Measurements from ENCODE around the gene ZC3H4. TPM values are rescaled to one million over a fixed set of nuclear protein-coding genes. Genes with fewer than 3 reads are reported as not detected.

ZC3H4 gene
- total RNA-seq, 1 experiment from 2014 or later, result 8.2 TPM

DNA sequence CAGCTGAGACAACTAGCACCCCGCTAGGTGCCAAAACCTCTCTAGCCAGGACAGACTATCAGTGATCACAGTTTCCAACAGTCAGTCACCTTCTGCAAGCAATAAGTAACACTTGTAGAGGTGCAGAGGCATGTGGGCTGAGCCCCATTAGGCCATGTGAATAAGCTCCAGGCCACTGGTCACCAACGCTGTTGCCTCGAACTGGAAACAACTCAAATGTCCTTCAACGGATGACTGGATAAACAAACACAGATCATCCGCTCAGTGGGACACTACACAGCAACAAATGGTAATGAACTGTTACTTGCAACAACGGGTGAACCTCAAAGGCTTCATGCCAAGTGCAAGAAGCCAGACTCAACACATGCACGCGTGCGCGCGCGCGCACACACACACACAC lies 37.6 kb downstream of the ZC3H4 start:
- H3K27me3 ChIP-seq, result no peaks in the 10 kb centered on the region
- H3K4me3 ChIP-seq, result no peak overlapping the region
- no peak for DNase-seq
- peaks cover 84% of the 10 kb centered on the region for H3K36me3 ChIP-seq
- no peaks in the 10 kb centered on the region for H3K9me3 ChIP-seq

DNA sequence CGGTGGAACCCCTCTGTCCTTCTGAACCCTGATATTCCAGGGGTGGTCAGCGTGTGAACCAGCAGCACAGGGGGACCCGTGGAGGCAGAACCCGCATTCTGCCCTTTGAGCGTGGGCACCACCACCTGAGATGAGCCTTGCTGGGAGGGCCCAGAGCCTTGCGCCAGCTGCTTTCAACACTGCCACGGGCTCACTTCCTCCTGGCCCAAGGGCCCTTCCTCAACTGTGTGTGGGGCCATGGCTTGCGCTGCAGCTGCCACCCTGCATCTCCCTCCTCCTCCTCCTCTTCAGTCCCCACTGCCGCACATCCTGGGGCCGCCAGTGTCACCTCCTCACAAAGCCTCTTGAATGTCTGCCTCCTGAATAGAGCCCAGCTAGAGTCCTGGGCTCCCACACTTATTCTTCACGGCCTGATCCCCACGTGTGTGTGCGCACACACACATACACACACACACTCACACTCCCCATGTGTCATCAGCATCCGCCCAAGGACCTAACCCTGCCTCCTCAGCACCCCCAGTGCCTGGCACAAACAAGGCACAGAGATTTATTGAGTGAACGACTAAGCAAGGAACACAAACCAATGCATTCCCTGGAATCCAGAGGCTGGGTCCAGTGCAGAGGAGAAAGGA lies 38.3 kb downstream of the ZC3H4 start:
- no peak for DNase-seq
- Histone ChIP-seq H3K4me3 (no peak overlapping the region), H3K9me3 (no peaks in the 10 kb centered on the region), H3K27me3 (no peaks in the 10 kb centered on the region), H3K36me3 (peaks cover 85% of the 10 kb centered on the region)

DNA sequence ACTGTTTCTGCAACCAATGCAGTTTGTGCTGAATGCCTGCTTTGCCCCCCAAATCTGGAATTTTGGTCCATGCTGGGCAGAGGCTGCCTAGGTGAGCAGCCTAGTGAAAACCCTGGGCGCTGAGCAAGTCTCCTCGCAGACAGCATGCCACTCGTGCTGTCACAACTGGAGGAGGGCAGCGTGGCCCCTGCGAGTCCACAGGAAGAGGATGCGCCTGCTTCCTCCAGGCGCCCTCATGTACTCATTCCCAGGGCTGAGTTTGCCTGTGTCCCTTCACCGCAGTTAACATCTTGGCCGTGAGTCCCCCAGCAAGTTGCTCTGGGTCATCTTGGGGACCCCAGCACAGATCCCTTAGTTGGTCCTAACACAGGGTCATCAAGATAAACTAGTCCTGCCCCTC lies 39.0 kb downstream of the ZC3H4 start:
- no peaks in the 10 kb centered on the region for H3K27me3 ChIP-seq
- H3K9me3 ChIP-seq, result no peaks in the 10 kb centered on the region
- DNase-seq, result no peak
- H3K4me3 ChIP-seq, result no peak overlapping the region
- H3K36me3 ChIP-seq, result peaks cover 80% of the 10 kb centered on the region

DNA sequence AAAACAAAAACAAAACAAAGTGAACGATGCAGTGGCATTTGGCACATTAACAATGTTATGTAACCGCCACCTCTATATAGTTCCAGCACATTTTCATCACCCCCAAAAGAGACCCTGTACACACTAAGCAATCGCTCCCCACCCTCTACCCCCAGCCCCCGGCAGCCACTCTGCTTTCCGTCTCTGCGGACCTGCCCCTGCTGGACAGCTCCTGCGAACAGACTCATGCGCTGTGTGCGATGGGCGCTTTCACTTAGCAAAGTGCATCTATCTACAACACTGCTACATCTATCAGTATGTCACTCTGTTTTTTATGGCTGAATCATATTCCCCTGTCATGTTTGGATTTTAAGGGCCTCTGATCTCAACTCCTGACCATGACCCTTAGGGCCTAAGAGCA lies 40.0 kb downstream of the ZC3H4 start:
- Histone ChIP-seq H3K27me3 (no peaks in the 10 kb centered on the region), H3K4me3 (no peak overlapping the region), H3K9me3 (no peaks in the 10 kb centered on the region), H3K36me3 (peaks cover 72% of the 10 kb centered on the region)
- no peak for DNase-seq

DNA sequence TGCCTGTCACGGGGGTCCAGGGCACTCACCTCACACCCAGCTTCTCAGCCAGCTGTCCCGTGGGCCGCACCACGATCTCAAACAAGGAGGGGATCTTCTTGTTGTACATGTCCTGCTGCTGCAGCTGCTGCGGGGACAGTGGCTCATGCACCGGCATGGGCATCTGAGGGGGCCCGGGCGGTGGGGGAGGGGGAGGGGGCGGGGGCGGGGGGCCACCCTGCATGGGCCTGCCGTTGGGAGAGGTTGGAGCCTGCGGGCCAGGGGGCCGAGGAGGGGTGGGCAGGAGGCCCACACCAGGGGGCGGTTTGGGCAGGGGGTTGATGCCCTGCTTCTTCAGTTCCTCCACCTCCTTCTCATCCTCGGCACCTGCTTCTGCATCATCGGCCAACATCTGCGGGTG lies 41.3 kb downstream of the ZC3H4 start:
- Histone ChIP-seq H3K9me3 (no peaks in the 10 kb centered on the region), H3K4me3 (no peak overlapping the region), H3K27me3 (no peaks in the 10 kb centered on the region), H3K36me3 (peaks cover 66% of the 10 kb centered on the region)
- DNase-seq, result no peak

DNA sequence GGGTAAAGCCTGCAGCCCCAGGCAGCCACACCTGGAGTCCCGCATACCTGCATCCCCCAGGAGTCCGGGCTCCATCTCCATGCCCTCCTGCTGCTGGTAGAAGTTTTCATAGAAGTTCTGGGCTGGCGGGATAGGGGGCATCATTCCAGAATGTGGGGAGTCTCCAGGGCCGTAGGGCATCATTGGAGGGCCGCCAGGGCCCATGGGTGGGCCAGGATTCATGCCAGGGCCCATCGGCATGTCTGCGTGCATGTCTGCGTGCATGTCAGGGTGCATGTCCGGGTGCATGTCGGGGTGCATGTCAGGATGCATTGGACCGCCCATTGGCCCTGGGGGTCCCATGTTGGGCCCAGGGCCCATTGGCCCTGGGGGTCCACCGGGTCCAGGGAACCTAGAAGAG lies 41.8 kb downstream of the ZC3H4 start:
- H3K4me3 ChIP-seq, result no peak overlapping the region
- H3K36me3 ChIP-seq, result peaks cover 63% of the 10 kb centered on the region
- no peaks in the 10 kb centered on the region for H3K27me3 ChIP-seq
- H3K9me3 ChIP-seq, result no peaks in the 10 kb centered on the region
- no peak for DNase-seq

DNA sequence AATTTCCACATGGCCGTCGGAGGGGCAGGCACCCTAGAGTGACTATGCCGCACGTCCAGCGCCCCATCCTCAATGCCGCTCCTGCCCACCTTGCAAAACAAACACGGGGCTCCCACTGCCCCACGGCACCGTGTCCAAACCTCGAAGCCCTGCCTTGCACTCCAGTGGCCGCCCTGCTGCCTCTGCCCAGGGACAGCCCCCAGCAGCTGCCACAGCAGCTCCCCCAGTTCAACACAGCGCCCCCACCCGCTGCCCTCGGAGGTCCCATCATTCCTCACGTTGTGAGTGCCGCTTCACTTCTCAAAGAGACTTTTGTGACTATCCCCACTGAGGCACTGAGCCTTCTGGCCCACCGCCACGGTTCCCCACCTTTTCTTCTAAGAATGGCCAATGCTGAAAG lies 42.8 kb downstream of the ZC3H4 start:
- Histone ChIP-seq H3K9me3 (no peaks in the 10 kb centered on the region), H3K36me3 (peaks cover 62% of the 10 kb centered on the region), H3K27me3 (no peaks in the 10 kb centered on the region), H3K4me3 (no peak overlapping the region)
- DNase-seq, result no peak

DNA sequence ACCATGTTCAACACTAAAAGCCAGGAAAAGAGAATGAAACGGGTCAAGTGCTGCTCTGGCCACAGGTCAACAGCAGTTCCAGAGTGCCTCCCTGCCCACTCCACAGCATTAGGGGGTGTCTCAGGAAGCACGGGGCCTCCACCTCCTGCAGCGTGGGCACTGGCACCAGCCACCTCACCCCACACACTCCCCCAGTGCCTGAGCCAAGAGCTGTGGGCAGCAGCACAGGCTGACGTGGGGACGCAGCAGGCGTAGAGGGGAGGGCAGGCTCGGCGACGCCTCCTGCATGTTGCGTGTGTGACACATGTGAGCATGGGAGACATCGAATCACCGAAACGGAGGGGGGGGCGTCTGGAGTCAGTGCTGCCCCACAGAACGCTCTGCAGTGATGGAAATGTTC lies 43.8 kb downstream of the ZC3H4 start:
- Histone ChIP-seq H3K9me3 (no peaks in the 10 kb centered on the region), H3K27me3 (no peaks in the 10 kb centered on the region), H3K4me3 (no peak overlapping the region), H3K36me3 (peaks cover 62% of the 10 kb centered on the region)
- DNase-seq, result no peak

DNA sequence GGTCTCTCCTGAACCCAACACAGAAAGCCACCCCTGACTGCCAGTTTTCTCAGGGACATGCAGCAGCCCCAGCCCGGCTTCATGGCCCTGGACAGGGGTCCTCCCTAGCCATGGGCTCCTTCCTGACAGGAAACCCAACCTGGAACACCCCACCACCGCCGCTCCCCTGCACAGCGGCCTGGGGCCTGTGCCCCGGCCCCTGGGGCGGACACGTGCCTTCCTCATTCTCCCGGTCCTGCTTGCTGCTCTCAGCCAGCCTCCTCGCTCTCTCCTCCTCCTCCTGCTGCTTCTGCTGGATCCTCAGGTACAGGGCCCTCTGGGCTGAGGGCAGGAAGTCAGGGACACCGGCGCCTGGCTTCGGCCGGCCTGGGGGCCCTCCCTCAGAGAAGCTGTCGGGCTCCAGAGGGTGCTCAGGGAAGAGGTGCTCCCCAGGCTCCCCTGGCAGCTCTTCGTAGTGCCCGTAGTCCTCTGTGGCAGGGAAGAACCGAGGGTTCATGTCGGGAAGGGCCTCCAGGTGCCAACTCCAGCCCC lies 44.6 kb downstream of the ZC3H4 start:
- no peak for DNase-seq
- Histone ChIP-seq H3K4me3 (no peak overlapping the region), H3K36me3 (peaks cover 61% of the 10 kb centered on the region), H3K9me3 (no peaks in the 10 kb centered on the region), H3K27me3 (no peaks in the 10 kb centered on the region)

DNA sequence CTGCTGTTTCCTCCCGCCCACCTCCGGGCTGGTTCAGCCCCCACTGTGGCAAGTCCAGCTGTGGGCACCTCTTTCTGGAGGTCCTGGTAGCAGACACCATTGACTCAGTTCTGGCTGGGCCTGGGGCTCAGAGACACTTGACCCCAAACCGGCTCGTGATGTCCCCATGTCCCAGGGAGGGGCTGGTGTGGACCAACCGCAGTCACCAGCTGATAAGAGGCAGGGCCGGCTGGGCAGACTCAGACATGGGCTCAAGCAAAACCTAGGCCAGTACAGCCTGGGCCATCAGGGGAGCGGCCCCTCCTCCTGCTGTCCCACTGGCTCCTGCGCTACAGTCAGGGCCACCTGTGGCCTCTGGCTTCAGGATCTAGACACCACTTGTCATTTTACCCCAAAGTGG lies 45.3 kb downstream of the ZC3H4 start:
- no peaks in the 10 kb centered on the region for H3K9me3 ChIP-seq
- H3K36me3 ChIP-seq, result peaks cover 61% of the 10 kb centered on the region
- H3K4me3 ChIP-seq, result no peak overlapping the region
- no peaks in the 10 kb centered on the region for H3K27me3 ChIP-seq
- DNase-seq, result no peak

DNA sequence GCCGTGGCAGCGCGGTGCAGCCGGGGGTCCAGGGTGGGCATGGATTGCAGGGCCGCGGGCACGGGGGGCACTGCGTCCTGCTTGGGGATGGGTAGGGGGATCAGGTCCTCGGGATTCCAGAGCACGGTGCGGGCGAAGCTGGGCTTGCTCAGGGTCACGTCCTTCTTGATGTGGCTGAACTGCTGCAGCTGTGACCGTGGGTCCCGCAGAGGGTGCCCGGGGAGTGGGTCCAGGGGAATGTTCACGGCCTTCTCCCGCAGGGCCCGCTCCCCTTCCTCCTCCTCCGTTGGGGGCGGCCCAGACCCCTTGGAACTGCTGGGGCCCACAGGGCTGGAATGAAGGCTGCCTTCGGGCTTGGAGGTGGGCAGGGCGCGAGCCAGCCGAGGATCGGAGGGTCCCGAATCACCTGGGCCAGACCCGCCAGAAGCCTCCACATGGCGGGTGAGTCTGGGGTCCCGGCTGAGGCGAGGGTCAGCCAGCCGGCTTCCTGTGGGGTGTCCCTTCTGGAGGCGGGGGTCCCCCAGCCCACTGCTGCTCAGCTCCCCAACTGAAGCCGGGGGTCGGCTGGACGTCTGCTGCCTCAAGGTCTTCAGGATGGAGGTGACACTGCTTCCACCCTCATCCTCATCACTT lies 46.2 kb downstream of the ZC3H4 start:
- Histone ChIP-seq H3K27me3 (no peaks in the 10 kb centered on the region), H3K9me3 (no peaks in the 10 kb centered on the region), H3K36me3 (peaks cover 54% of the 10 kb centered on the region), H3K4me3 (no peak overlapping the region)
- DNase-seq, result no peak

DNA sequence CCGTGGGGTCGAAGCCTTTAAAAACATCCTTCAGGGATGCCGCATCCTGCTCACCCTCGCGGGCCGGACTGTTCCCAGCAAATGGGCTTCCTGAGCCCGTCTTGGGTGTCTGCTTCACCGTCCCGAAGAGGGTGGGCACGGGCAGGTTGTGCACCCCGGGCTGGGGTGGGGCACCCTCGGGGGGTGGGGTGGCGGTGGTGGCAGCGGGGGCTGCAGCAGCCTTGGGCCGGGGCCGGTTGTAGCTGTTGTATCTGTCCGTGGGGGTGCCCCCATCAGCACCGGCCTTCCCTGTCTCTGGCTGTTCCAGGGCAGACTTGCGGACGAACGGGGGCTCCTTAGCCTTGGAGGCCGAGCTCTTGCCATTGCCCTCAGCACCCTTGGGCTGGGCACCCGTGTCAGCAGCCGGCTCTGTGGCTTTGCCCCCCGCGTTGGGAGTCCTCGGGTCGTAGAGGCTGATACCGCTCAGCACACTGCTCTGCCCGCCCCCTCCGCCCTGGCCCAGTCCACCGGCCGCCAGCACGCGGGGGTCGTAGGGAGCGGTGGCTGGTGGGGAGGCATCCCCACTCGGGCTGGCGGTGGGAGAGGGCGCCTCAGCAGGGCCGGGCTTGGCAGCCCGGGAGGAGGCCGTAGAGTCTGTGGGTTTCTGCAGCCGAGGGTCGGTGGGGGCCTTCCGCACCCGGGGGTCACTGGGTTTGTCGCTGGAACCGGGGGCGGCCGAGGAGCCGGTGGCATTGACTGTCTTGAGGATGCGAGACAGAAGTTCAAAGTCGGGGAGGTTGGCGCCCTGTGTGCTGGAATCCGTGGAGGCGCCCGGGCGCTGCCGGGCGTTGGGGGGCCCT lies 47.0 kb downstream of the ZC3H4 start:
- H3K4me3 ChIP-seq, result no peak overlapping the region
- H3K9me3 ChIP-seq, result no peaks in the 10 kb centered on the region
- H3K27me3 ChIP-seq, result no peaks in the 10 kb centered on the region
- H3K36me3 ChIP-seq, result peaks cover 49% of the 10 kb centered on the region
- DNase-seq, result no peak

DNA sequence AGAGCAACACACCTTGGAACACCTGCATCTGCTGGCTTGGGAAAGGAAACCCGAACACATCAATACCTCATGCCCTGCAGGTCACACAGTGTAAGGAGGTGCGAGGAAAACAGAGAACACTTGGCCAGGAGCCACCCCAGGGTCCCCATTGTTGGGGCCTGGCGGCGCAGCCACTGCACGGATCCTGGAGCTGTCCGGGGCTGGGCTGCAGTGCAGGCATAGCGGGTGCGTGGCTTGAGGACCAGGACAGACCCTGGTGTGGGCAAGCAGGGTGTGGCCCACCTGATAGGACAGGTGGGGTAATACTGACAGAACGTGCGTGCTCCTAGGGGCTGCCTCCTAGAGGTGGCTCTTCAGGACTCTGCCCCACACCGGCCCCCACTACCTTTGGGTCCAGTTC lies 48.3 kb downstream of the ZC3H4 start:
- H3K9me3 ChIP-seq, result no peaks in the 10 kb centered on the region
- H3K36me3 ChIP-seq, result peaks cover 38% of the 10 kb centered on the region
- no peak overlapping the region for H3K4me3 ChIP-seq
- DNase-seq, result no peak
- no peaks in the 10 kb centered on the region for H3K27me3 ChIP-seq

DNA sequence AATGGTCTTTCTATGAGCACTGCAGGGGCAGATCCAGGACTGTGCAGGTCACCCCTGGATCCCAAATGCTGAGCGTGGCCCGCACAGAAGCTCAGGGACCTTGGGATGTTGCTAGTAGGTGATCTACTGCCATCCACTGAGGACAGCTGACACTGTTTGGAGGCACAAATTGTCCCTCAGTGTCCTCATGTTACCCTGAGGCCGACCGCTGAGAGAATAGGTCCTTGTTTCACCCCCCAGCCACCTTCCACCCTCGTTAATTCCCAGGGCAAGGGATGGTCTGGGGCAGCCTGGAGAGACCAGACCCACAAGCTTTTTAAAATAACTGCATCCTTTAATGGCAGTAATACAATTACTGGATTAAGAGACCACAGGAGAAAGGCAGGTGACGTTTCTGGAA lies 49.7 kb downstream of the ZC3H4 start:
- no peak overlapping the region for H3K4me3 ChIP-seq
- H3K27me3 ChIP-seq, result no peaks in the 10 kb centered on the region
- no peaks in the 10 kb centered on the region for H3K9me3 ChIP-seq
- DNase-seq, result no peak
- peaks cover 37% of the 10 kb centered on the region for H3K36me3 ChIP-seq

DNA sequence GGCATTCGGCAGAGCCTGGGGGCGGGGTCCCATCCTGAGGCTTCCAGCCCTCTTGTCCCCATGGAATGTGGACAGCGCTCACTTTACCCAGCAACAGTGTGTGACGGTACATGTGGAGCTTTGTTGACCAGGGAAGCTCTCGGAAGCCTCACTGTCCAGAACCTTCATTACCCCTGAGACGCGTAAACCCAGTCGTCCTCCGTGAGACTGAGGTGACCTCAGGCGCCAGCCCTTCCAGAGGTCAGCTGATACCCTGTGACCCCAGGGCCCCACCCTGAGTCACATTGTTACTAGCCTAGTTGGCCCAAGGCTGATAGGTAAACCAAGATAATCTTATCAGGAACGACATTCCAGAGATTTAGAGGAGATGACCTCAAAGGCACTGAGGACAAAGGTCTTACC lies 55.0 kb downstream of the ZC3H4 start:
- H3K9me3 ChIP-seq, result no peaks in the 10 kb centered on the region
- H3K4me3 ChIP-seq, result no peak overlapping the region
- peaks cover 2% of the 10 kb centered on the region; the same call in 1 of the 2 replicates for H3K36me3 ChIP-seq
- H3K27me3 ChIP-seq, result no peaks in the 10 kb centered on the region
- no peak for DNase-seq

DNA sequence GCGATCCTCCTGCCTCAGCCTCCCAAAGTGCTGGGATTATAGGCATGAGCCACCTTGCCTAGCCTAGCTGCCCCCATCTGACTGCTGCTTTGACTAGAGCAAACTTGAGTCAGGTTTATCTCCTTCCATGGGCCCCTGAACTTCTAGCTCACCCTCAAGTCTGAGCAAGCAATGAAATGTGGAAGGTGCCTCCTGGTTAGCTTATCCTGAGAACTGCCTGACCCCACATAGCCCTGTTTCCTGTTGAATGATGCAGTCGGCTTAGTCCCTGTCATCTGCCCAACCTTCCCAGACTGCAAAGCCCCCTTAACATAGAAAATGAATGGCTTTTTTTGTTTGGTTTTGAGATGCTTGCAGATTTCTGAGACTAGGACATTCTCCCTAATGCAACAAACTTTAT lies 56.2 kb downstream of the ZC3H4 start:
- Histone ChIP-seq H3K36me3 (peaks cover 1% of the 10 kb centered on the region; the same call in 1 of the 2 replicates), H3K27me3 (no peaks in the 10 kb centered on the region), H3K4me3 (no peak overlapping the region), H3K9me3 (no peaks in the 10 kb centered on the region)
- DNase-seq, result no peak

DNA sequence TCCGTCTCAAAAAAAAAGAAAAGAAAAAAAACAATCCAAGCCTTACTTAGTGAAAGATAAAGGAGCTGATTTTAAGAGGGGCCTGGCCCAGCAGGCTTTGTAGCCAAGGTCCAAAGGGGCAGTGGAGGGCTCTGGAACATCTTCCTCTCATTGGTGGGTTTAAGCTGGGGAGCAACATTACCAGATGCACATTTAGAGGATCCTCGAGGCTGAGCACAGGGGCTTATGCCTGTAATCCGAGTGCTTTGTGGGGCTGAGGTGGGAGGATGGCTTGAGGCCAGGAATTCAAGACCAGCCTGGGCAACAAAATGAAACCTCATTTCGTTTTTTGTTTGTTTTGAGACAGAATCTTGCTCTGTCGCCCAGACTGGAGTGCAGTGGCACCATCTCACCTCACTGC lies 57.2 kb downstream of the ZC3H4 start:
- Histone ChIP-seq H3K4me3 (no peak overlapping the region), H3K9me3 (no peaks in the 10 kb centered on the region), H3K27me3 (no peaks in the 10 kb centered on the region), H3K36me3 (no peaks in the 10 kb centered on the region)
- no peak for DNase-seq

Measured in MG63 (cell line).